Fibroblast of peridontal ligament (primary cell): ENCODE results near the gene PGP.
A peak's percentile ranks its signal among the peaks of the same experiment; 100 is the strongest.

Source experiments
- DNase-seq: peaks from one replicate; pipeline ENCODE4 v3.0.0-alpha.2; 2010; ENCODE audit errors: extremely low read depth

The PGP gene

DNA sequence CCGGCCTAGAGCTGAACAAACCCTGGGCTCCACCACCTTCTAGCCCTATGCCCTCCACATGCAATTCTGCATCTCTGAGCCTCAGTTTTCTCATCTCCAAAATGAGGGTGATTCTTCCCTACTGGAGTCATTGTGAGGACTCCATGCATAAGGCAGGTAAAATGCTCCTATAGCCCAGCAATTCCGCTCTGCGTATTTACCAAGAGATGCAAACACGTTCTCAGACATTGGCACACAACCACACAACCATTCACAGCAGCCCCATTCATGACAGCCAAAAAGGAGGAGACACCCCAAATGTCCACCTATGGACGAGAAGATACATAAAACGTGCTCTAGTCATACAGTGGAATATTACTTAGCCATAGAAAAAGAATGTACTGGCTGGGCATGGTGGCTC is 14.3 kb downstream of the PGP start:
- DNase-seq: no peak

DNA sequence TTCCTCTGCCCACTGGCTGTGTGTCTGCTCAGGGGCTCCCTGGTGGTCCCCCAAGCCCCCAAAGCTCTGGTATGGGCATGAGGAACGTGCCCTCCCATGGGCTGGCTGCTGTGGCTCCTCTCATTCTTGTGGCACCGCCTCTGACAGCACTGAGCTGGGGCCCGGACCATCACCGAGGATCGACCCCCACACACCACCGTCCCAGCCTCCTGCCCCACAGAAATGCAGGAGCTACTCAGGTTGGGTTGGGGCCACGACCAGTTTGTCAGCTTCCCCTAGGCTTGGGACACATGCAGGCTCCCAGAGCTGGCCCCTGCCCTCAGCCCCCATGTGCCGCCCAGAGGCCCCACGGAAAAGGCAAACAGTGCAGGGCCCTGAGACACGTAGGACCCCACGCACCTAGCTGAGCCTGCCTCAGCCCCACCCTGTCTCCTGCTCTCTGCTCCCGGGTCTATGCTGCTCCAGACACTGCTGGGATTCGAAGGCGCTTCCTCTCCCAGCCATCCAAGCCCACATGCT is 15.0 kb downstream of the PGP start:
- no peak for DNase-seq

DNA sequence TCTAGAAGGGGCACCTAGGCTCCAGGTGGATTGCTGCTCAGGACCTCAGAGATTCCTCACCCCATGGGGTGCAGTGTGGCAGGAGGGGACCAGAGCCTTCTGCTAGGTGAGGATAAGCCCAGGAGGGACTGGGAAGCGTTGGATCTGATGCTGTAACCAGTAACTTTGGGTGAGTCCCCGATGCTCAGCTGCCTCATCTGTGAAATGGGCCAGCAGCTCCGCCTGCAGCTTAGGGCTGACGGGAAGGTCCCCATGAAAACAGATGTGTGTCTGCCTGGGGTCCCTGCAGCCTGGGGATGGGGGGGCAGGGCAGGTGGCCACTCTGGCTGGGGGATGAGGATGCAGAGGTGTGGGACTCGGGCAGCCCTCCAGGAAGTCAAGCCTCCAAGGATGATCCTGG is 15.5 kb downstream of the PGP start:
- DNase-seq: no peak

DNA sequence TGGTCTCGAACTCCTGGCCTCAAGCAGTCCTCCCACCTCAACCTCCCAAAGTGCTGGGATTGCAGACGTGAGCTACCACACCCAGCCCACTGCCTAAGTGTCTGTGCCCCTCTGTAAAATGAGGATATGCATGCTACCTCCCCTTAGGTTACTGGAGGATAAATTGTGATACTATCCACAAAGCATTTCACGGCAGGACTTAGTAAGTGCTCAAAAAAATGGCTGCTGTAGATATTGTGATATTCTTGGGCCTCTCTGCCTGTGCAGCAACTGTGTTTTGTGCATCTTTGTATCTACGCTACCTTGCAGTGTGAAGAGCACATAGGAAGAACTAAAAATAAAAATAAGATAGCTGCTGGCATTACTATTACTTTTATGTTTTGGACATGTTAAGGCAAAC is 16.4 kb downstream of the PGP start:
- DNase-seq: no peak

DNA sequence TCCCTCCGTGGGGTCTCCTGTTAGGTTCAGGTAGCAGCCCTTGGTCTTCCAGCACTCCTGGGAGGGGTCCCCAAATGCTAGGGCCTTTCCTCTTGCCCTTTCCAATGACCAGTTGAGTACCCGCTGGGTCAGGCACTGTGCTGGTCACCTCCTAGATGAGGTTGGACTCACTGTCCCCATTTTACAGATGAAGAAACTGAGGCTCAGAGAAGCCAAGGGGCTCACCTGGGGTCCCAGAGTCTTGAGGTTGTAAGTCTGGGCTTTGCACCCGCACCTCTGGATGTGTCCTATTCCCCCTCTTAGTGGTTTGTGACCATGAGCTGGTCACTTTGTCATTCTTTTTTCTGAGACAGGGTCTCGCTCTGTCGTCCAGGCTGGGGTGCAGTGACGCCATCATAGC is 16.9 kb downstream of the PGP start:
- DNase-seq: no peak

DNA sequence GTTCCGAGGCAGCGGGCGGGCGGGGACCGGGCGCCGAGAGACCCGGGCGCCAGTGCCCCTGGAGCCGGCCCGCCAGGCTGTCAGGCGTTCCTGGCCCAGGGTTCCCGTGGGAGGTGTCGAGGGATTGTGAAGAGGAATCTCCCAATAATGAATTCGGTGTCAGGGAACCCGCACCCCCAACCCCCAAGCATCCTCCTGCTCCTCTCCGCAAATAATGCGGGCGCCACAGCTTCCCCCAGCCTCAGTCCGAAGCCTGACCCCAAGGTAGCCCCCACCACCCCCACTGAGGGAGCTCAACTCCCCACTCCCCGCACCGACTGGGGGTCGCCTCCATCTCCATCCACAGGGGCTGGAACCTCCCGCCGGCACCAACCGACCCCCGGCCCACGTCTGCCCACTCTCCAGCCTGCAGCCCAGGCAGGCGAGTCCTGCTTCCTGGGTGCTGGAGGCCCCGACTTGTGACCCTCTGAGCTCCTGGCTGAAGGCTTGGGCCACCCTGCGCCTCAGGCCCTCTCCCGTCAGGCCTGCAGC is 17.6 kb downstream of the PGP start:
- DNase-seq: no peak

DNA sequence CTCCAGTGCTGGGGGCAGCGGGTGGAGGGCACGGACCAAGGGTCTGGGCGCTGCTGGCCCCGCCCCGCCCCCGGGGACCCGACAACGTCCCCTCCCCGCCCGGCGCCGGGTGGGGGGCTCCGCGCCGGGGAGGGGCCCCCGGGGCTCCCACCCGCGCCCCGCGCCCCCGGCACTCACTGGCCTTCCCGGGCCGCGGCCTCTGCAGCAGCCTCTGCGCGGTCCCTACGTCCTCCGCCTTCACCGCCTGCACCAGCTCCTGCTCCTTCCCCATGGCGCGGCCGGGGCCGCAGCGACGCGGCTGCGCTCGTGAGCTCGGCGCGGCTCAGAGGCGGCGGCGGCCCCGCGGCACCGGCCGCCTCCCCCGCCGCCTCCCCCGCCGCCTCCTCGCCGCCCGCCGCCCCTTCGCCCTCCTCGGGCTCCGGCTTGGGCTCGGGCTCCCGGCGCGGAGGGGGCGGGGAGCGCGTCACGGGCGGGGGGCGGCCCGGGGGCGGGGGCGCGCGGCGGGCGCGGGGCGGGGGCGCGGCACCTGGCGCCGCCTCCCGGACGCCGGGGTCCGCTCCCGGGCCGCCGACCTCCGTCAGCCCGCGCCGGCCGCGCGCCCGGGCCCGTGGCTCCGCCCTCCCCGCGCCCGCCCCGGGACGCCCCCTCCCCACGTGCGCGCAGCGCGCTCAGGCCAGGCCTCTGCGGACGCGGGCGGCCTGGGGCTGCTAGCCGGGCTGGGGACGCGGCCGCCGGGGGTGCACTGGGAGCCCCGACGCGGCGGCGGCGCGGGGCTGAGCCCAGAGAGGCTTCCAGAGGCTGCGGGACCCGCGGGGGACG is 18.3 kb downstream of the PGP start, which contains the start of gene CASKIN1:
Gene CASKIN1, minus strand, starts transcription at position 444 of the 819 bp plus-strand sequence. Its CDS starts 173 bp downstream, at position 271.
- no peak for DNase-seq

DNA sequence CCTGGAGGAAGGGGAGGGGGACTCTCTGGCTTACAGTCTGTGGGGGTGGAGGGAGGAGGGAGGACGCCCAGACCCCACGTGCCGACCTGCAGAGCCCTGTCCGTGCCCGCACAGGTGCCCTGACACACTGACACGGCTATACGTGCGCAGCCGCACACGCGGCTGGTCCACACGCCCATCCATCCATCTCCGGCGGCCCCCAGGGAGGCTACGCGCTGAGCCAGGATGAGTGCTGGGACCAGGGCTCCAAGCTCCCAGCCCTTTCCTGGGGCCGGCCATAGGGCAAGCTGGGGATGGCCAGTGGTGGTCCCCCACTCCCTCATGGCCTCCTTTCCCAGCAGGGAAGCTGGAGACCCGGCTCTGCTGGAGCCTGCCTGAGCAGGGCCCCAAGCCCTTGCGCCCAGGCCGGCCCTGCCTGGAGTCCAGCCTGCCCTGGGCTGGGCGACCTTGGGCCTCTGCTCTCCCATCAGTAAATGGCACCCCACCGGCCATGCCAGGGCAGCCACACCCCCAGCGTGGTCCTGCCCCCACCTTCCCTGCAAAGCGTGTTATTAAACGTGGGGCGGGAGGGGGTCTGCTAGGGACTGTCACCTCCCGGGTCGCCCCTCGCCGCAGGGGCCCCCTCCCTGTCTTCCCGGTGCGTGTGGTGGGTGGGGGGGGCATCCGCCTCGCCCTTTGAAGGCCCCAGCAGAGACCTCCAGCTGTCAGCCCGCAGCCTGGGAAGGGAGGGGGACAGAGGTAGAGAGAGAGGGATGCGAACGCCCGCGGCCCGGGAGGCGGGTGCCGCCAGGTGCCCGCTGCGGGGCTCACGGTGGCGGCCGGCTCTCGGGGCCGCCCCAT is 19.1 kb downstream of the PGP start:
- DNase-seq: no peak

DNA sequence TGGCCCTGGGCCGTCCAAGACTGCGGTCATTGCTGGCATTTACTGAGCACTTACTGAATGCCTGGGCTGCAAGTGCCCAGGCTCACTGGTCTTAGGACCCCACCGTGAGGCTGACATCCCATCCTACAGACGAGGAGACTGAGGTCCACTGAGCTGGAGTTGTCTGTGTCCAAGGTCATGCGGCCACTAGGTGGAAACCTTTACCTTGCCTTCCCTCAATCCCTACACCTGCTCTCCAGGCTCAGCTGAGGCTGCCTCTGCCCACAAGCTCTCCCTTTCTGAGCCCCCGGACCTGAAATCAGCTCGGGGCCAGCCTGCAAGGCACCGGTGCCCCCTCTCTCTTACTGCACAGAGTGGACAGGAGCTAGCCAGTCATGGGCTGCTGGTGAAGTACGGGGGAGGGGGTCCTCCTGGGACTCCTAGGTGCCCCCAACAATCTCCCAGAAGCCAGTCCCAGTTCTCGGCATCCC is 19.8 kb downstream of the PGP start:
- peak; percentile 29 for DNase-seq

DNA sequence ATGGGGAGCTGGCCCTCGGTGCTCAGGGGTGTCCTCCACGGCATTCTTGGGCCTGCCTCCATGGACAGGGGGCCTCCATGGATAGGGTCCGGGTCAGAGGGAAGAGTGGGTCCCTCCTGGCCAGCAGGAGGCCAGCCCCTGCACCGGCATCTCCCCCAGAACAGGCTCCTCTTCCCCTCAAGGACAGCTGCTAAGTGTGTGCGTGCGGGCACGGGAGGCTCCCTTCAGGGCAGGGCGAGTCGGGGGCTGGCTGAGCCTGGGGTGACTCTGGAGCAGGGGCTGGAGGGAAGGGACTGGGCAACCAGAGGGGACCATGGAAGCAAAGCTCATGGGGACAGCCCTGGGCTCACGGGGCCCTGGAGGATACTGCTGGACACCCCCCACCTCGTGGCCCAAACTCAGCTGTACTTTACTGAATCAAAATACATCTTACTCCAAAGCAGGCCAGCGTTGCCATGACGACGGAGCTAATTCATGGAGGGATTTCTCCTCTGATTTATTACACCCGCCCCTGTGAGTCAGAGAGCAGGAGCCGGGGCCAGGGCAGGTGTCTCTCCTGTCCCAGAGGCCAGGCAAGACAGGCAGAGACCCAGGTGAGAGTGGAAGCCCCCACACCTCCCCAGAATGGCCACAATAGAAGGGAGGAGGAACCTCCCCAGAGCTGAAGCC is 20.3 kb downstream of the PGP start:
- DNase-seq: peak; percentile 21

DNA sequence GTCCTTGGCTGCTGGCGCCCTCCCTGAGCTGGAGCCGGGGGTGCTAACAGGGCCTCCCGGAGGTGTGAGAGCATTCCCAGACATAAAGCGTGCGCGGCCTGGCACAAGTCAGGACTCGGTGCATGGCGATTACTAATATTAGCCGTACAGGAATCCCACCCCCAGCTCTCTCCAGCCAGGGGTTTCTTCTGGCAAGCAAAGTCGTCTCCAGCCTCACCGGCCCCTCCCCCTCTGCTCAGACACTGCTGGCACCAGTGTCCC is 23.3 kb downstream of the PGP start:
- no peak for DNase-seq

DNA sequence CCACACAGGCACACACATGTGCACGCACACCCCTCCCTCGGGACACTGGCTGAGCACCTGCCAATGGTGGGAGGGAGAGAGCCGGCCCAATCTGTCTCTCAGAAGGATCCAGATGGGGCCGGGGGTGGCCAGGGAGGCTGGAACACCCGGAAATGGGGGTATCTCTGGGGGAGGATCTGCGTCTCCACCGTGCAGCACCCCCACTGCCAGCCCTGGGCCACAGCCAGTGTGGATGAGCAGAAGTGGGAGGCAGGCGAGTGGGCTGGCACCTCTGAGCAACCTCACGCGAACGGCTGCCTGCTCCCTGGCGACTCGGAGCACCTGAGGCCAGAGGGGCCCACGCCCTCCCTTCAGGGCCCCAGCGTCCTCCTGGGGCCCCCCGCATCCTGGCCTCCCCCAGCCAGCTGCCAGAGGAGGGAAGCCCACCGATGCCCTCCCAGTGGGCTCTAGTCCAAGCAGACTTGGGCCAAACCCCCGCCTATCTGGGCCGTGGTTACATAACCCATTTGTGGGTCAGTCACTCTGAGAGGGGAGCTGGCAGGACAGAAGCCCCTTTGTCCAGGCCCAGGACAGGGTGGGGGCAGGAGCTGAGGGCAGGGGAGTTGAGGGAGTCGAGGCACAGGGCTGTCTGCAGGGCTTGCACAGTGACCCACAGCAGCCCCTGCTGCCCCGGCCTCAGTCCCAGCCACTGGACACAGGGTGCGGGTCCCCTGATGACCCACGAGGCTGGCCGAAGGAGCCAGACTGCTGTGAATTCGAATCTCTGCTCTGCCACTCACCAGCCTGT is 23.8 kb downstream of the PGP start:
- DNase-seq: no peak

DNA sequence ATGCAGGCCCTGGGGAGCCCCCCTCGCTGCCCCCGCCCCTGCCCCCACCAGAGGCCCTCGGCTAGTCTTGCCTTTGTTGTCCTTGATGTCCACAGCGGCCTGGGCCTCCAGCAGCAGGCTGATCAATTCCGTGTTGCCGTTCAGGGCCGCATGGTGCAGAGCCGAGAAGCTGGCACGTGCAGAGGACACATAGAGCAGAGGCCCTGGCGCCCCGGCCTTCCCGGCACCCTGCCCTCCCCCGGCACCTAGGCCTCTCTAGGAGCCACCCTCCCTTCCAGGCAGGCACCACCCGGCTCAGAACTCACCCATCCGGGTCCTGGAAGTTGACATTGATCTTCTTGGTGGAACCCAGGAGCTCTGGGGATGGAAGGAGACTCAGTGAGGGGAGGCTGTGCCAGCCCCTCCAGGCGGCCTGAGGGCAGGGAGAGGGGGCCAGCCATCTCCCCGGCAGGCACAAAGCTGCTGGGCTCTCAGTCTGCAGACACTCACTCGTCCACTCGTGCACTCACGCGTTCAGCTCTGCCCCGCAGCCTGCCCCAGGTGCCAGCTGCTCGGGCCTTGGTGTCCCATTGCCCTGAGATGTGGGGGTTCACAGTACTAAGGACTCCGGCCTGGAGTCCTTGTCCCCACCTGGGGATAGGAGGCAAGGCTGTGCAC is 24.5 kb downstream of the PGP start:
- no peak for DNase-seq

DNA sequence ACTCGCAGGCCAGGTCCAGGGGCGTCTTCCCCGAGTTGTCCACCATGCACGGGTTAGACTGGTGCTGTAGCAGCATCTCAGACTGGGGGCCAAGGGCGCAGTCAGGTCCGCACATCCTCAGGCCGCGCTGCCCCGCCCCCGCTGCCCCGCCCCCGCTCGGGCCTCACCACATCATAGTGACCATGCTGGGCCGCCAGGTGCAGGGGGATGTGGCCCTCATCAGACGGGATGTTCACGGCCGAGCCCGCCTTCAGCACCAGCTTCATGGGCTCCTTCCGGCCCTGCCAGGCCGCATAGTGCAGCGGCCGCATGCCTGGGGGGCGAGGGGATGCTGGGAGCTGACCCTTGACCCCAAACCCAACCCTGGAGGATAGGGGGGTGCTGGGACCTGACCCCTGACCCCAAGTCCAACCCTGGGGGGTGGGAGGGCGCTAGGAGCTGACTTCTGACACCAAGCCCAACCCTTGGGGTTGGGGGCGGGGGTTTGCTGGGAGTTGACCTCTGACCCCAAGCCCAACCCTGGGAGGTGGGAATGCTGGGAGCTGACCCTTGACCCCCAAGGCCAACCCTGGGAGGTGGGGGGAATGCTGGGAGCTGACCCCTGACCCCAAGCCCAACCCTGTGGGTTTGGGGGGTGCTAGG is 25.3 kb downstream of the PGP start:
- no peak for DNase-seq

DNA sequence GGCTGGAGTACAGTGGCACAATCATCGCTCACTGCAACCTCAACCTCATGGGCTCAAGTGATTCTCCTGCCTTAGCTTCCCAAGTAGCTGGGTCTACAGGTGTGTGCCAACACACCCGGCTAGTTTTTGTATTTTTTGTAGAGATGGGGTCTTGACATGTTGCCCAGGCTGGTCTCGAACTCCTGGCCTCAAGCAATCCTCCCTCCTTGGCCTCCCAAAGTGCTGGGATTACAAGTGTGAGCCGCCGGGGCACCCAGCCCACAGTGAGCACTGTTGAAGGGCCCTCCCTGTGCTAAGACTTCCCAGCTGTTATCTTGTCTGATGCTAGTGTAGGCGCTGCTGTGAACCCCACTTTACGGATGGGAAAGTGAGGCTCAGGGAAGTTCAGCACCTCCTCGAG is 26.2 kb downstream of the PGP start:
- DNase-seq: no peak

DNA sequence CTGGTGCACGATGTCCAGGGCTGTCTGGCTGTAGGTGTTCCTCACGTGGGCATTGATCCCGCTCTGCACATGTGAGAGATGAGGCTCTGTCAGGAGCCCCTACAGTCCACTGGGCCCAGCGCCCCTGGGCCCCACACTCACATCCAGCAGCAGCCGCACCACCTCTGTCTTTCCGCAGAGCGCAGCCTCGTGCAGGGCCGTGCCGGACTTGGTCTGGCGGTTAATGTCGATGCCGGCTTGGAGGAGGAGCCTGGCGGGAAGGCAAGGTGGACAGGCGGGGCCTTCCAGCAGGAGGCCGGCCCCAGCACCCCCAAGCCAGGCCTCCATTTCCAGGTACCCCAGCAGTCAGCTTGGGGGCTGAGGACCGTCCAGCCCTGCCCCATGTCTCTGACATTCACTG is 27.4 kb downstream of the PGP start:
- no peak for DNase-seq

DNA sequence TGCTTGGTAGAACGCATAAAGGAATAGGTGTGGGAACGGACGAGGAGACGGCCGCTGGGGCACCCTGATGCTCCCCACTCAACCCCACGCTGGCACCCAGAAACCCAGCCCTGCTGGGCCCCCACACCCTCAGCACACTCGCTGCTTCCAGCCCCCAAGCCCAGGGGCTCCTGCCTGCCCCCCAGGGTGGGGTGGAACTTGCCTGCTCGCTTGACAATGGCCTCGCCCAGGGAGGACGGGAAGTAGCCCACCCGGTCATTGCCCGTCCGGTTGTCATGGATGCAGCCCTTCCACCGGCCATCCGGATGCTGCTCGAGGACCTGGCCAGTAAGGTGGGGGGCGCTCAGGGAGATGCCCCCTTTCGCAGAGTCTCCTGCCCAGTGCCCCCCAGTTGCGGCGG is 28.1 kb downstream of the PGP start:
- no peak for DNase-seq

DNA sequence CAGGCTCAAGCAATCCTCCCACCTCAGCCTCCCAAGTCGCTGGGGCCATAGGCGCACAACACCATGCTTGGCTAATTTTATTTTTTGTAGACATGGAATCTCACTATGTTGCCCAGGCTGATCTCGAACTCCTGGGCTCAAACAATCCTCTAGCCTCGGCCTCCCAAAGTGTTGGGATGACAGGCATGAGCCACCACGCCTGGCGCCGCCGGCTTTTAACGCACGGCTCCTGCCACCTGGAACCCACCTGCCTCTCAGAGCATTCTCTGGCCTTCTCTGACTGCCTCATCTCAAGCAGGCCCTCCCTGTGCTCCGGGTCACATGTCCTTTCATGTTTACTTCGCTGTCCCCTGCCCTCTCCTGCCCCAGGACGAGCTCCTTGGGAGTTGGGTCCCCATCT is 28.6 kb downstream of the PGP start:
- no peak for DNase-seq

DNA sequence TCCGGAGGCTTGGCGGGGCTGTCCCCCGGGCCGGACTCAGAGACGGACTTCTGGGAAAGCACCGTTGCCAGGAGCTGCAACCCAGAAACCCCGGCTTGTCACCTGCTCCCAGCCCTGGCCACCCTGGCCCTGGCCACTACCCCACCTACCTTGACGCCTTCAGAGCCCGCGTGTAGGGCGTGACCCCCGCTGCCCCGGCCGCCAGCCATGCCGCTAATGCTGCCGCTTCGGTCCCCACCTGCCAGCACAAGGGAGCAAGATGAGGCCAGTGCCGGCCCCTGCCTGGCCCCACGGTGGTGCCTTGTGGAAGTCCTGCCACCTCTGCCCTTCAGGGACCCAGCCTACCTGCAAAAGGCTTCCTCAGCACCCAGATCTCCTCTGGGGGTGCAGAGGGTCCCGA is 29.7 kb downstream of the PGP start:
- no peak for DNase-seq

DNA sequence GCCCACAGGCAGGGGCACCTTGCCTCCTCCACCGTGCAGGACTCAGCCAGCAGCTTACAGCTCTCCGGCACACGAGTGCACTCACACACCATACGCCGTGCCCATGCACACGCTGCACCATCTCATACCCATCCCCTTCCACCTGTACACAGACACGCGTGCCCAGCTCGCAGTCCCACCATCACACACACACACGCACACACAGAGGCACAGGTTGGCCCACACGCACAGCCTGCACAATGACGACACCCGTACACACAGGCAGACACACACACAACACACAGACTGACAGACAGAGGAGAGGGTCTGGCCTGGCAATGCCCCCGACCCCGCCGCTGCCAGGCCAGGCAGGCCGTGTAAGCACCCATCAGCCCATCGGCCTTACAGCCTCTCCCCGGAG is 30.3 kb downstream of the PGP start:
- no peak for DNase-seq
